SK-N-MC (cell line): ENCODE results near the gene XXYLT1.

Experiments used
- DNase-seq: peaks from one replicate; pipeline ENCODE4 v3.0.0-alpha.2; 2011; ENCODE audit warnings: low read depth, low spot score
- H3K27ac ChIP-seq: fragments of 200-600 bp; sonication (generic); 2 replicates; pipeline ENCODE4 v1.5.1; 2016; ENCODE audit warnings: mixed run types
- H3K36me3 ChIP-seq: fragments of 200-600 bp; sonication (generic); 2 replicates; pipeline ENCODE4 v1.6.1; 2017; ENCODE audit warnings: antibody characterized with exemption, low read length, mixed read lengths; ENCODE audit not compliant: insufficient read depth
- H3K4me3 ChIP-seq: fragments of 200-600 bp; sonication (generic); 2 replicates; pipeline ENCODE4 v1.5.1; 2016
- H3K9ac ChIP-seq: fragments of 200-600 bp; sonication (generic); 2 replicates; pipeline ENCODE4 v1.8.0; 2017; ENCODE audit warnings: mixed run types, mixed read lengths; ENCODE audit not compliant: insufficient read length
- H3K9me3 ChIP-seq: fragments of 200-600 bp; sonication (generic); 2 replicates; pipeline ENCODE4 v1.6.1; 2017; ENCODE audit warnings: low read depth, mild to moderate bottlenecking, antibody characterized with exemption, low read length, moderate library complexity, mixed read lengths
- EZH2 ChIP-seq: fragments of 200-600 bp; sonication (generic); IDR thresholded peaks from one replicate; pipeline ENCODE4 v1.6.1; 2017; ENCODE audit warnings: antibody characterized with exemption
- FOXP2 ChIP-seq: optimal IDR thresholded peaks from 2 replicates; pipeline ENCODE3; 2011; ENCODE audit warnings: mild to moderate bottlenecking, moderate library complexity; ENCODE audit not compliant: insufficient read depth; ENCODE audit errors: extremely low read length, control extremely low read depth
- POLR2AphosphoS5 ChIP-seq: IDR thresholded peaks from 2 replicates; pipeline ENCODE4 v1.6.1; 2012; ENCODE audit warnings: mild to moderate bottlenecking, low read depth, low read length, borderline replicate concordance

The XXYLT1 gene

DNA sequence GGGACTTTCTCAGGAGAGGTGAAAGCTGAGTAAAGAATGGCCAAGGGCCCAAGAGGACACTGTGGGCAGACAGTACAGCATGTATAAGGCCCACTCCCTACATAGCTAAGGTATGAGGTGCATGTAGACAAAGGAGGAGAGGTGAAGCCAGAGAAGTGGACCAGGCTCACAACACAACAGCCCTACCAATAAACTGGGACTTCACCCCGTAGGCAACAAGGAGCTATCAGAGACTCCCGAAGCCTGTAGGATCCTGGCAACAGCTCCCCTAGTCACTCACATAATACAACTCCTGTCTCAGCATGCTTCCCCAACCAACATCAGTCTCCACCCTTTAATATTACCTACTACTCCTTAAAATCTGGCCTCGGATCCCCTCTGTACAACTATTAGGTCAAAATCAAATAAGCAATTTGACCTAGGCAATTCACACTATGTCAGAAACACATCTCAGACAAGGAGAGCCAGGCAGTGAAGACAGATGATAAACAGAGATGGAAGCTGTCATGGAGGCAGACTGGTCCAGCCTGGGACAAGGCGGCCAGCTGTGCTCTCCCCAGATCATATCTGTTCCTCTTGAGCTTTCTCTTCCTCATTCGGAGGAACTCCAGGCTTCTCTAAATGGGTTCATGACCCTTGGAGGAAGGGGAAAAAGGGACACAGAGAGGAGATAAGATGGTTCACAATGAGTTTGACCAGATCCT lies 1.4 kb downstream of the XXYLT1 start:
- TF ChIP-seq EZH2 (no peak), FOXP2 (no peak), POLR2AphosphoS5 (no peak)
- Histone ChIP-seq H3K36me3 (peaks cover 22% of the 10 kb centered on the region), H3K27ac (no peak overlapping the region), H3K9ac (peak overlapping the region; percentile 78), H3K4me3 (peak overlapping the region; percentile 85), H3K9me3 (no peaks in the 10 kb centered on the region)
- no peak for DNase-seq

DNA sequence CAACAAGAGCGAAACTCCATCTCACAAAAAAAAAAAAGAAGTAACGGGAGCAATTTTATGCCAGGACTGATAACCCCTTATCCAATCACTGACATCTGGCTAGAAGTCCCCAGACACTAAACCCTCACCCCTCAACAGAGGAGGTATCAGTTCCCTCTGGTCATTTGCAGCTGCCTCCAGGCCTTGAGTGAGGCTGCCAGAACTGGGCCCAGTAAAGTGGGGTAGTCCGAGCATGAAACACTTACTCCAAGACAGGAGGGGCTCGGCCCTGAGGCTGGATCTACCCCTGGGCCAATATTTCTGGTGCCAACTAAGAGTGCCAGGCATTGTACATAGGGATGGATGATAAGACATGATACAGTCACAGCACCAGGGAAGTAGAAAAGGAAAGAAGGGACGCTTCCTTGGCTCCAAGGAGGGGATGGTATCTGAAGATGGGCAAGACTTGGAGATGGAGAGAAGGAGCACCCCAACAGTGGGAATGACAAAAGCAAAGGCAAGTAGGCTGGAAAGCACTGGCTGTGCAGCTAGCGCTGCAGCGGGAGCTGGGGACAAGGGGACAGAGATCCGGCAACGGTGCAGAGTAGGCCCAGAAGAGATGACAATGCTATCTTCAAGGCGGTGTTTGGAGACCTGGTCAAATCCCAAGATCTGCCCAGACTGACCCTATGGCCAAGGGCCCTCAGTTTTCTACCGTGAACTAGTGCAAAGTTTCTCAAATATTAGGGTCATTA lies 2.2 kb downstream of the XXYLT1 start:
- Histone ChIP-seq H3K9me3 (no peaks in the 10 kb centered on the region), H3K36me3 (peaks cover 22% of the 10 kb centered on the region), H3K27ac (no peak overlapping the region), H3K9ac (no peak overlapping the region), H3K4me3 (peak overlapping the region; percentile 85; the same call in 1 of the 2 replicates)
- DNase-seq = no peak
- TF ChIP-seq FOXP2 (no peak), POLR2AphosphoS5 (no peak), EZH2 (no peak)

DNA sequence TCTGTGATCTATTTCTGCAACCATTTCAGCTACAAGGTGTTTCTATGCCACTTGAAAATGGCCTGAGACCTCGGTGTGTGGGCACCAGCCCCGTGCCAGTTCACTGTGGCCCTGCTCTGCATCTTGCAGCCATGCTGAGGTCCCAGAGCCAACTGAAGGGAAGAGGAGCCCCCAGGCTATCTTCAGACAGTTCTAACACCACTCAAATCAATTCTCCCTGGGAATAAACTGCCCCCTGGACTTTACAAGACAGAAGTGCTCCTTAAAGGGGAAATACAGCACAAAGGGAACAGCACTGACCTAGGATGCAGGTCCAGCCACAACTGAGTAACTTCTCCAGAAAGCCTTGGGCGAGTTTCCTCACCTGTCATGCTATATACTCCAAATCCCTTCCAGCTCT lies 3.9 kb downstream of the XXYLT1 start:
- TF ChIP-seq FOXP2 = no peak
- TF ChIP-seq POLR2AphosphoS5 = no peak
- no peak for TF ChIP-seq EZH2
- H3K9ac ChIP-seq = peak overlapping the region; percentile 14
- no peak overlapping the region for H3K4me3 ChIP-seq
- H3K36me3 ChIP-seq = peaks cover 22% of the 10 kb centered on the region
- H3K9me3 ChIP-seq = no peaks in the 10 kb centered on the region
- H3K27ac ChIP-seq = no peak overlapping the region
- no peak for DNase-seq

DNA sequence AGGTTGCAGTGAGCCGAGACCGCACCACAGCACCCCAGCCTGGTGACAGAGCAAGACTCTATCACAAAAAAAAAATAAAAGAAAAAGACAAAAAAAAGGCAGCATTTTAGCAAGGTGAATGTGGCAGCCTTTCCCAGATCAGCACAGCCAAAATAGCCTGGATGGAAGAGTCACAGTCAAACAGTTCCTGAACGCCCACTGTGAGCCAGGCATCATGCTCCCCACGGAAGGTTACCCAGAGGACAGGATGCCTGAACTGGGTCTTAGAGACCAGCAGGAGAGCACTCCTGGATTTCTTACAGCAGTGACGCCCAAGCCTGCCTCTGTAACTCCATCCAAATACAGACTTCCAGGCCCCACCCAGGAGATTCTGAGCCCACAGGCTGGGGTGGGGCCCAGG lies 4.5 kb downstream of the XXYLT1 start:
- DNase-seq = no peak
- H3K36me3 ChIP-seq = peaks cover 22% of the 10 kb centered on the region
- no peak for TF ChIP-seq FOXP2
- no peak overlapping the region for H3K9ac ChIP-seq
- H3K4me3 ChIP-seq = no peak overlapping the region
- no peaks in the 10 kb centered on the region for H3K9me3 ChIP-seq
- H3K27ac ChIP-seq = no peak overlapping the region

DNA sequence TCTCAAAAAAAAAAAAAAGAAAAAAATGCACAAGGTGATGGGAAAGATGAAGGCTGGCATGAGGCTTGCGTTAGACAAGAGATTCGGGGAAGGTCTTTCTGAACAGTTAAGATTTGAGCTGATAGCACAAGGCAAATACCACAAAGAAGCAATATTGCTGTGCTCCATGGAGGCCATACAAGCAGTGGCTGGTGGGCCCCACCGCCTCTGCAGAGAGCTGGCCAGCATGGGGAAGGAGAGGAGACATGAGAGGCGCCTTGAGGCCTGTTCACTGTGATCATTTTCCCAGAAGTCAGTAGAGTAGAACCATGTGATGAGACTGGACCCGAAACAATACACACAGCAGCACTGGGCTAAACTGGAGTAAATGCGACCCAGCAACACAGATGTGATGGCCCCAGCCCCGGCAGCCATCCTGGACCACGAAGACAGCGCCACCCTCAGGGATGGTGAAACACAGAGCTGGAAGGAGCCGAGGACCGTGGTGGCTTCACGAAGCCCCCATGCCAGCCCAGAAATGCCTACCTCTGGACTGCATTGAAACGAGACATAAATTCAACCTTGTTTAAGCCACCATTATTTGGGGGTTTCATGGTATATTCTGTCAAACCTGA lies 5.5 kb downstream of the XXYLT1 start:
- DNase-seq = no peak
- TF ChIP-seq FOXP2 = no peak
- TF ChIP-seq POLR2AphosphoS5 = no peak
- no peak overlapping the region for H3K4me3 ChIP-seq
- H3K9me3 ChIP-seq = no peaks in the 10 kb centered on the region
- H3K9ac ChIP-seq = no peak overlapping the region
- no peak overlapping the region for H3K27ac ChIP-seq
- peaks cover 22% of the 10 kb centered on the region for H3K36me3 ChIP-seq

DNA sequence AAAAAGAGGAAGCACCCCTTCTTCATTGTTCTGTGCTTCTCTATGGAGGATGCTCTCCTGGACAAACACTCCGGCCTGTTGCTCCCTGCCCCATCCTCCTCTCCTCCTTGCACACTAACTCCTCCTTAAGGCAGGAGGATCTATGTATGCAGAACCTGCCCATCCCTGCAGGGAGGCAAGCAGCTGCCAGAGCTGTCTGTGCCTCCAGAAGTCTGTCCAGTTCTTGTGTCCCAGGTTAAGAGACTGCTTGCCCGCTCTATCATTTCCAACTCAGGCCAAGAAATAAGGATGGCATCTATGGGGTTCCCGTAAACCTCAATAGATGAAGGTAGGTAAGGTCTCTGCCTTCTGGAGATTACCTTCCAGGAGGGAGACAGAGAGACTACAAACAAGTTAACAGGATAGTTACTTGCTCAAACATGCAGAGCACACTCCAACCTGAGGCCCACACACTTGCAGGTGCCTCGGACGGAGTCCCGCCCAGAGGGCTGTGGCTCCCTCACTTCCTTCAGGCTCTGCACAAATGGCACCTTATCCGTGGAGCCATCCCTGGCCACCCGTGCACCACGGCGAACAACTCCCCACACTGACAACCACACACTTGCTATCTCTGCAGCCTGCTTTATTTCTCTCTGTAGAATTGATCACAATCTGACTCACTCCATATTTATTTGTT lies 6.9 kb downstream of the XXYLT1 start:
- no peak overlapping the region for H3K4me3 ChIP-seq
- no peak overlapping the region for H3K27ac ChIP-seq
- H3K9ac ChIP-seq = no peak overlapping the region
- TF ChIP-seq POLR2AphosphoS5 (no peak), FOXP2 (no peak), EZH2 (no peak)
- no peaks in the 10 kb centered on the region for H3K9me3 ChIP-seq
- peaks cover 22% of the 10 kb centered on the region for H3K36me3 ChIP-seq
- no peak for DNase-seq

DNA sequence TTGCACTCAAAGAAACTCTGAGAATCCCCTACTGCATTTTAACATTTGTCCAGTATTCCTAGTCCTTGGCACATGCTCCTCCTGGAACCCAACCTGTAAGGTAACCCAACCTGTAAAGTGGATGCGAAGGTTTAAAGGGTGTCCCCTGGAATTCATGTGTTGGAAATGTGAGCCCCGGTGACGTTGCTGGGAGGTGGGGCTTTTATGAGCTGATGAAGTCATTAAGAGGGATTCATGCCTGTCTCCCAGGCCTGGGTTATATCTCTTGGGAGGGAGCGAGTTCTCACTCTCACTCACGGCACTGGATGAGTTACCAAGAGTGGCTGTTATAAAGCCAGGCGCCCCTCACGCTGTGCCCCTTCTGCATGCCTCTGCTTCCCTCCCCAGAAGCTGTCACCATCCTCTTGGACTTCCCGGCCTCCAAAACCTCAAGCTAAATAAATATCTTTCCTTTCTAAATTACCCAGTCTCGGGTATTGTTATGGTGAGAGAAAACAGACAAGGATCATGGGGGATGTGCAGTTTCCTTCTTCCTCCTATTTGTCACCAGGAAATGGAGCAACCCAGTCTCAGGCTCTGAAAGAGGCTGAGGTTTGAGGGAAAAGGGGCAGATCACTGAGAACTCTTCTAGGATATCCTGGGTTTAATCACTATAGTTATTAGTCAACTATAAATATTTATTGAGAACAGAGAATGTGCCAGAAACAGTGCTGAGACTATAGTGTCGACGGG lies 7.6 kb downstream of the XXYLT1 start:
- H3K36me3 ChIP-seq = peaks cover 22% of the 10 kb centered on the region
- no peak for TF ChIP-seq FOXP2
- TF ChIP-seq EZH2 = no peak
- TF ChIP-seq POLR2AphosphoS5 = no peak
- H3K4me3 ChIP-seq = no peak overlapping the region
- H3K9me3 ChIP-seq = no peaks in the 10 kb centered on the region
- H3K27ac ChIP-seq = no peak overlapping the region
- DNase-seq = no peak
- H3K9ac ChIP-seq = no peak overlapping the region

DNA sequence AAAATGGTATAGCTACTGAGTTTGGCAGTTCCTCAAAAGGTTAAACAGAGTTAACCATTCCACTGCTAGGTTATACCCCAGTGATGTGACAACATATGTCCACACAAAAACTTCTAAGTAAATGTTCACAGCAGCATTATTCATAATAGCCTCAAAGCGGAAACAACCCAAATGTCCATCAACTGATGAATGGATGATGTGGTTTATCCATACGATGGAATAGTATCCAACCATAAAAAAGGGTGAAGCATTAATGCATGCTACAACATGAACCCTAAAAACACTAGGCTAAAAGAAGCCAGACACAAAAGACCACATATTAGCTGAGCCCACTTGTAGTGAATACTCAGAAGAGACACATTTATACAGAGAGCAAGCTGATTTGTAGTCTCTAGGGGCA lies 9.0 kb downstream of the XXYLT1 start:
- Histone ChIP-seq H3K36me3 (peaks cover 14% of the 10 kb centered on the region), H3K4me3 (no peak overlapping the region), H3K9me3 (no peaks in the 10 kb centered on the region), H3K27ac (no peak overlapping the region), H3K9ac (no peak overlapping the region)
- DNase-seq = no peak
- TF ChIP-seq POLR2AphosphoS5 = no peak
